Measurements from ENCODE around the gene CMTM8.

DNA sequence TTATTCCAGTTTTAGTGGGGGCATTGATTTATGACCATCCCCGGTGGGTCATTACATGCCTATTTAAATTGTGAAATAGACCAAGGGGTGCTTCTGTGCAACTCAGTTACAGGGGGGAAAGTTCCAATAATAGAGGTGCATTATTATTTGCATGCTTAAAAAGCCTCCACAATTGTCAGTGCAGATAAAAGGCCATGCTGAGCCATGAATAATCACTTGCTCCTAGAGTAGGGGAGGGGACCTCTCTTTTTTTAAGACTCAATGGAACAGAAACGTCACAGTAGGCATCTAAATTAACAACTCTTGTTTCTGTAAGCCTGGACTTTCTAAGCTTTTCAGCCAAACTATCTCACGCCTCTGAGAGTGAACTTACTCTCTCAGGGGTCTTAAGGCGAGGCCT is 86.7 kb downstream of the CMTM8 start:
- TF ChIP-seq, protein P1, sequence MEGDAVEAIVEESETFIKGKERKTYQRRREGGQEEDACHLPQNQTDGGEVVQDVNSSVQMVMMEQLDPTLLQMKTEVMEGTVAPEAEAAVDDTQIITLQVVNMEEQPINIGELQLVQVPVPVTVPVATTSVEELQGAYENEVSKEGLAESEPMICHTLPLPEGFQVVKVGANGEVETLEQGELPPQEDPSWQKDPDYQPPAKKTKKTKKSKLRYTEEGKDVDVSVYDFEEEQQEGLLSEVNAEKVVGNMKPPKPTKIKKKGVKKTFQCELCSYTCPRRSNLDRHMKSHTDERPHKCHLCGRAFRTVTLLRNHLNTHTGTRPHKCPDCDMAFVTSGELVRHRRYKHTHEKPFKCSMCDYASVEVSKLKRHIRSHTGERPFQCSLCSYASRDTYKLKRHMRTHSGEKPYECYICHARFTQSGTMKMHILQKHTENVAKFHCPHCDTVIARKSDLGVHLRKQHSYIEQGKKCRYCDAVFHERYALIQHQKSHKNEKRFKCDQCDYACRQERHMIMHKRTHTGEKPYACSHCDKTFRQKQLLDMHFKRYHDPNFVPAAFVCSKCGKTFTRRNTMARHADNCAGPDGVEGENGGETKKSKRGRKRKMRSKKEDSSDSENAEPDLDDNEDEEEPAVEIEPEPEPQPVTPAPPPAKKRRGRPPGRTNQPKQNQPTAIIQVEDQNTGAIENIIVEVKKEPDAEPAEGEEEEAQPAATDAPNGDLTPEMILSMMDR (IDR thresholded peaks at IDR 0.05; ENCODE audit: low read depth, low read length, poor library complexity, severe bottlenecking), result no peak
- TF ChIP-seq EZH2phosphoT487 (IDR thresholded peaks at IDR 0.05; ENCODE audit: borderline replicate concordance, low read length), result no peak
